ENCODE data around the gene OR2H1. TPM values are rescaled to one million over a fixed set of nuclear protein-coding genes. Genes with fewer than 3 reads are reported as not detected.

Gene OR2H1
- total and polyA plus RNA-seq, 8 donors: not detected

DNA sequence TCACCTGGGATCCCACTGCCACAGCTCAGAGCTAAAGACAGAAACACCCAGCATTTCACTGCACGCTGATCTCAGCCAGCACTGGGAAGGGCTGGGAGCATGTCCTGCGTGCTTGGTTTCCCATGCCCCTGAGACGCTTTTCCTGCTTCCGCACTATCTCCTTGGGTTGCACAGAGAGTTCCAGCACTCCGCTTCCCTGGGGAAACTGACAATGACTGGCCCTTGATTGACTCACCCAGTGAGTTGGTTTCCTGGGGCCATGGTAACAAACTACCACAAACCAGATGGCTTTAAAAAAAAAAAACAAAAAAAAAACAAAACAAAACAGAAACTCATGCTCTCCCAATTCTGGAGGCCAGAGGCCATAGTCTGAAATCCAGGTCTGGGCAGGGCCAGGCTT is 45.6 kb downstream of the OR2H1 start:
- Histone ChIP-seq H3K9me3 (no peaks in the 10 kb centered on the region), H3K27ac (no peak overlapping the region), H3K36me3 (no peaks in the 10 kb centered on the region), H3K4me1 (no peaks in the 10 kb centered on the region), H3K4me3 (no peak overlapping the region), H3K27me3 (peaks cover 0 to 37% (median 3%) of the 10 kb centered on the region in 3 donors)
- no peak for DNase-seq
- intact Hi-C loops (cut with DNase I; ENCODE audit: low total_unique reads): no loop called here
- WGBS, 5 donors: 88 to 99% (median 90%) methylated on average over 5 of the region's 5 CpGs
- TF ChIP-seq POLR2A (IDR thresholded peaks at IDR 0.05) (no peak), EP300 (IDR thresholded peaks at IDR 0.05) (no peak), POLR2AphosphoS5 (IDR thresholded peaks at IDR 0.05) (no peak)
- TF ChIP-seq, protein P1, sequence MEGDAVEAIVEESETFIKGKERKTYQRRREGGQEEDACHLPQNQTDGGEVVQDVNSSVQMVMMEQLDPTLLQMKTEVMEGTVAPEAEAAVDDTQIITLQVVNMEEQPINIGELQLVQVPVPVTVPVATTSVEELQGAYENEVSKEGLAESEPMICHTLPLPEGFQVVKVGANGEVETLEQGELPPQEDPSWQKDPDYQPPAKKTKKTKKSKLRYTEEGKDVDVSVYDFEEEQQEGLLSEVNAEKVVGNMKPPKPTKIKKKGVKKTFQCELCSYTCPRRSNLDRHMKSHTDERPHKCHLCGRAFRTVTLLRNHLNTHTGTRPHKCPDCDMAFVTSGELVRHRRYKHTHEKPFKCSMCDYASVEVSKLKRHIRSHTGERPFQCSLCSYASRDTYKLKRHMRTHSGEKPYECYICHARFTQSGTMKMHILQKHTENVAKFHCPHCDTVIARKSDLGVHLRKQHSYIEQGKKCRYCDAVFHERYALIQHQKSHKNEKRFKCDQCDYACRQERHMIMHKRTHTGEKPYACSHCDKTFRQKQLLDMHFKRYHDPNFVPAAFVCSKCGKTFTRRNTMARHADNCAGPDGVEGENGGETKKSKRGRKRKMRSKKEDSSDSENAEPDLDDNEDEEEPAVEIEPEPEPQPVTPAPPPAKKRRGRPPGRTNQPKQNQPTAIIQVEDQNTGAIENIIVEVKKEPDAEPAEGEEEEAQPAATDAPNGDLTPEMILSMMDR (IDR thresholded peaks at IDR 0.05): no peak

DNA sequence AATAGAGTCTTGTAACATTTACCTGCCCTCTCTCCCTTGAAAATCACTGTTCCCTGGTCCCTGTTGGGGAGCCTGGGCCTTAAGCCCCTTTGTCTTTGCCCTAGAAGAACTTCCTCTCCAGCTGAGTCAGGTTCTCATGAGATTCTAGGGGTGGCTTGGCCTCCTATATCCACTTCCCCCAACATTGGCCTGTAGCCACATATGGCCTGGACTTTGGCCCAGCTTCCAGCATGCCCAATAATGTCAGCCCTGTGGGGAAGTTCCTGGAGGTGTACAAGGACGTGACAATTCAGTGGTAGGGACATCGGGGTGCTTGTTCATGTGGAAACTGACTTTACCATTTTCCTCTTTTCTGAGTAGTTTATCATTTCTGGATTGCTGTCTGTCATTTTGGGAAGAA is 48.0 kb downstream of the OR2H1 start:
- 47 to 61% (median 52%) methylated on average over 2 of the region's 2 CpGs for WGBS, 5 donors
- H3K4me3 ChIP-seq: no peak overlapping the region
- intact Hi-C loops (cut with DNase I; ENCODE audit: low total_unique reads): no loop called here
- no peaks in the 10 kb centered on the region for H3K9me3 ChIP-seq
- H3K27ac ChIP-seq: no peak overlapping the region
- H3K4me1 ChIP-seq: no peaks in the 10 kb centered on the region
- TF ChIP-seq, protein P1 (IDR thresholded peaks at IDR 0.05): no peak
- peaks cover 0 to 34% (median 3%) of the 10 kb centered on the region in 3 donors for H3K27me3 ChIP-seq
- peak in 1 of 2 donors; percentile 7 for DNase-seq
- no peaks in the 10 kb centered on the region for H3K36me3 ChIP-seq

DNA sequence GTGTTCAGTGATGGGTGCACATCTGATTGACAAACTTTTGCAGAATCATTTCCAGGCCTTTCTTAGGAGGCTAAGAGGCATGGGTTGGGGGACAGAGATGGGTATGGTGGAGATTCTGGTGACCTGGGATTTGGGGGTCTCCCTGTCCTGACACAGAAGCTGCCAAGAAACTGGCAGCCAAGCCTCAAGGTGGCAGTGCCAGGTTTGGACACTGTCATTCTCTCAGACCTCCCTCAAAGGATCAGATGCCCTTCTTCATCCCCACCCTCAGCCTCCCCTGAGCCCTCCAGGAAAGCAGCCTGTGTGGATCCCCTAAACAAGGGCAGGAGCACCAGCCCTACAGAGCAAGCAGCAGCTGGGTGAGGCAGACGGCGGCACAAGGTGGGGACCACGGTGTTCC is 48.9 kb downstream of the OR2H1 start:
- H3K9me3 ChIP-seq: no peaks in the 10 kb centered on the region
- H3K4me1 ChIP-seq: no peaks in the 10 kb centered on the region
- H3K27me3 ChIP-seq: peaks cover 0 to 25% (median 3%) of the 10 kb centered on the region in 3 donors
- no peak for DNase-seq
- TF ChIP-seq, protein P1 (IDR thresholded peaks at IDR 0.05): no peak
- TF ChIP-seq POLR2AphosphoS5 (IDR thresholded peaks at IDR 0.05) (no peak), EP300 (IDR thresholded peaks at IDR 0.05) (no peak), POLR2A (IDR thresholded peaks at IDR 0.05) (no peak)
- WGBS, 5 donors: 90 to 96% (median 95%) methylated on average over 3 of the region's 3 CpGs
- no peak overlapping the region for H3K27ac ChIP-seq
- intact Hi-C loops (cut with DNase I; ENCODE audit: low total_unique reads): no loop called here
- H3K36me3 ChIP-seq: no peaks in the 10 kb centered on the region
- H3K4me3 ChIP-seq: no peak overlapping the region

DNA sequence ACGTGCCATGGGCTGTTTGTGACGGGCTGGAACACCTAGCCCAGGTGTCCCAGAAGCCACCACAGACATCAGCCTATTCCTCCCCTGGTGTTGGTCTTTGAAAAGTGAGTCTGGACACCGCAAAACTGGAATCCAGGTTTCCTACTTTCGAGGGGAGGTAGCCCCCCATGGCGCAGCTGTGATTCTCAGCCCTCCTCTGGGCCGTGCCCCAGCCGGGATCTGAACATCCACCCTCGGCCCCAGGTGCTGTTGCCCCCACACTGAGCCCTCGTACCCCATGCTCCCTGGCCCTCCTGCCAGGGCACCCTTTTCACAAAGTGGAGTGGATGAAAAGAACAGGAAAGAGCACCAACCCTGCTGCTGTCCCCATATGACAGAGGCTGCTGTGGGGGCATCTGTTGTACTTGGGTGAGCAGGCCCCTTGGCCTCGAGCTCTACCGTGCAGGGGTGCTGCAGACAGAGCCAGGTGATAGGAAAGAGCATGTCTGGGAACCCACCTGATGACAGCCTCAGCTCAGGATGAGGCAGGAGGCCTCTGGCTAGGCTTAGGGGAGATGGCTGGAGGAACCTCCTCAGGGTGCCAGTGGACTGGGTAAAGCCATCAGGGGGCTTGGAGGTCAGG is 49.6 kb downstream of the OR2H1 start:
- H3K27me3 ChIP-seq: peaks cover 0 to 18% (median 3%) of the 10 kb centered on the region in 3 donors
- 51 to 78% (median 68%) methylated on average over 6 to 11 of the region's 11 CpGs for WGBS, 5 donors
- H3K36me3 ChIP-seq: no peaks in the 10 kb centered on the region
- no peak overlapping the region for H3K27ac ChIP-seq
- TF ChIP-seq POLR2A (IDR thresholded peaks at IDR 0.05) (no peak), POLR2AphosphoS5 (IDR thresholded peaks at IDR 0.05) (no peak), EP300 (IDR thresholded peaks at IDR 0.05) (no peak)
- TF ChIP-seq, protein P1 (IDR thresholded peaks at IDR 0.05): no peak
- H3K9me3 ChIP-seq: no peaks in the 10 kb centered on the region
- no peaks in the 10 kb centered on the region for H3K4me1 ChIP-seq
- H3K4me3 ChIP-seq: no peak overlapping the region
- intact Hi-C loops (cut with DNase I; ENCODE audit: low total_unique reads): no loop called here
- DNase-seq: no peak
